Hematopoietic multipotent progenitor cell treated with erythropoietin and hydrocortisone succinate and interleukin-3 and kit ligand, for 8 days (in vitro differentiated cells): ENCODE data around the gene STX10.
A peak's percentile ranks its signal among the peaks of the same experiment; 100 is the strongest.
"Not testable (repeated sequence)": the region's sequence is repeated elsewhere in the genome, so short reads cannot be mapped to it uniquely, and the experiment has no call there.

ENCODE experiments used
- DNase-seq: peaks from one replicate; pipeline ENCODE4 v3.0.0-alpha.2; 2015

The STX10 gene, protein sequence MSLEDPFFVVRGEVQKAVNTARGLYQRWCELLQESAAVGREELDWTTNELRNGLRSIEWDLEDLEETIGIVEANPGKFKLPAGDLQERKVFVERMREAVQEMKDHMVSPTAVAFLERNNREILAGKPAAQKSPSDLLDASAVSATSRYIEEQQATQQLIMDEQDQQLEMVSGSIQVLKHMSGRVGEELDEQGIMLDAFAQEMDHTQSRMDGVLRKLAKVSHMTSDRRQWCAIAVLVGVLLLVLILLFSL

DNA sequence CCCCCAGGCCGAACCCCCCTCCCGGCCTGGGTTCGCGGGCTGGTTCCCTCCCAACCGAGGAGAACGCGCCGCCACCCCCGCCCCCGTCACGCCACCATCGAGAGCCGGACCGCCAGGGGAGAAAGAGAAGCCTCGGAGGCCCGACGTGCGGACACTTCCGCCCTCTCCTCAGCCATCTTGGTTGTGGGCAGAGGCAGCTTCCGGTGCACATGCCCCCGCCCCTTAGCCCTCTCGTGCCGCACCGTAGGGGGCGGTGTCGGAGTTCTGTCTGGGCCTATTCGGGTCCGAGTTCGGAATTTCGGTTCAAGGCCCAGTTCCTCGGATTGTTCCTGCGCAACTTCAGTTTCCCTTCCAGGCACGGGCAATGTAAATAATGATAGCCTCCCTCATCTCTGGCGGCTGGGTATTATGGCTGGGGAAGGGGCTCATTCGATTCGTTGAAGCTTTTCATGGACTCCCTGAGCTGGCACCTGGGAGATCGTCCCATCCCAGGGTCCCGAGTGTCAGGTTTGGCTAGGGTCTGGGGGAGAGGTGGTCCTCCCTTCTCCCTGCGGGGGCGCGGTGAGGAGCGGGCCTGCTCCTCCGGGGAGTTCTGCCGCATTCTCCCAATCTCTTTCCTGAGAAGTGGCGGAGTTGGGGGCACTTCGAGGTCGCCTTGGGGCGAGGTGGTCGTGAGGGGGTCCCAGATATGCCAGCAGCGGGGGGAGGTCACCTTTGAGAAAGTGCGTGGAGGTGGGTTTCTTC lies at the start of gene STX10, which contains the start of gene IER2:
Gene STX10 (minus strand): TSS at position 189 of the 744 bp plus-strand sequence. CDS start 202 bp downstream, outside the sequence.
Gene IER2 (plus strand): TSS at position 225 of the 744 bp plus-strand sequence. CDS start 2,776 bp downstream, outside the sequence.
- peak; percentile 94 for DNase-seq

DNA sequence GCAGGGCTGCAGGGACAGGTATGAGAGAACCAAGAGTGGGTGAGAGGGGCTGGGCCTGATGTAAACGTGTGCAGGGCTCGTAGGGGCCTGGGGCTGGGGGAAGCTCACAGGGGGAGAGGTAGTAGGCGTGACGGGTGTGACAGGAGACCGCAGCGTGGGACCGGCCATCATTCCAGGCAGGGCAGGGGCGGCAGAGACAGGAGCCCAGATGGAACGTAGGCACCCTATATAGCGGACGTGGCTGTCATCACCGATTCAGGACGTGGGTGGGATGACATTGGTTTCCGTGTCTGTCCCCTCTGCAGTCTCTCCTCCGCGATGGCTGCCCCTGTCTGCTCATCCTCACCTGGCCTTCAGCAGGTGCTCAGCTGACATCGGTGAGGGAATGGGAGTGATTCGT lies 48.5 kb upstream of the STX10 start:
- DNase-seq = no peak

DNA sequence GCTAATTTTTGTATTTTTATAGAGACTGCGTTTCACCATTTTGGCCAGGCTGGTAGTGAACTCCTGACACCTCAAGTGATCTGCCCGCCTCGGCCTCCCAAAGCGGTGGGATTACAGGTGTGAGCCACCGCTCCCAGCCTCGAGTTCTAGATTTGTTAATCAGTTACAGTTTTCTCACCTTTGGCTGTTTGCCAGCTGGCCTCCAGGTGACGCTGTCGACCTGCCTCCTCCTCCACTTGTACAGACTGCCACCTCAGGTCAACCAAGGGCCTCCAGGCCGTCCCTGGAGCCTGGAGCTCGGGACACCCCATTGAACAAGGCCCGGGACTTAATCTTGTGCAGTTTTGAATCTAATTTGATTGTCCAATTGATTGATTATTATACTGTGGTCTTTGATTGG lies 45.5 kb upstream of the STX10 start:
- no peak for DNase-seq

DNA sequence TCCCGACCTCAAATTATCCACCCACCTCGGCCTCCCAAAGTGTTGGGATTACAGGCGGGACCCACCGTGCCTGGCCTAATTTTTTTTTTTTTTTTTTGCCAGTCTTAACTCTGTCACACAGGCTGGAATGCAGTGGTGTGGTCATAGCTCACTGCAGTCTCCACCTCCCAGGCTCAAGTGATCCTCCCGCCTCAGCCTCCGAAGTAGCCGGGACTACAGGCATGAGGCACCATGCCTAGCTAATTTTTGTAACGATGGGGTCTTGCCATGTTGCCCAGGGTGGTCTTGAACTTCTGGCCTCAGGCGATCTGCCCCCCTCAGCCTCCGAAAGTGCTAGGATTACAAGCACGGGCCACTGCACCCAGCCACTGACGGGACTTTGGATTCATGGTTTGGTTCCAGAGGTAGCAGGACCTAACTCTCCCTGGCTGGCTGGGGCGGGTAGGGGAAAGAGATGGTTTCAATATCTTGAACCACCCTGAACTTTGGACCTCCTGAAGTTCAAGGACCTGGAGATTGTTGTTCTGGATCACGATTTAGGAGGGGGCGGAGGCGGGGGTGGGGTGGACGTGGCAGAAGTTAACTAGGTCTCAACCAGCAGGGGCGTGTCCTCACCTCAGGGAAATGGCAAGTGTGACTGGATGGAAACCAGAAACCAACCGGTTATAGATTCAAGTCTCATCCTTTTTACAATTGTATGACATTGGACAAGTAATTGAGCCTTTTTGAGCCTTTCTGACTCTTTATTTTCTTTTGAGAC lies 40.8 kb upstream of the STX10 start:
- DNase-seq = no peak

DNA sequence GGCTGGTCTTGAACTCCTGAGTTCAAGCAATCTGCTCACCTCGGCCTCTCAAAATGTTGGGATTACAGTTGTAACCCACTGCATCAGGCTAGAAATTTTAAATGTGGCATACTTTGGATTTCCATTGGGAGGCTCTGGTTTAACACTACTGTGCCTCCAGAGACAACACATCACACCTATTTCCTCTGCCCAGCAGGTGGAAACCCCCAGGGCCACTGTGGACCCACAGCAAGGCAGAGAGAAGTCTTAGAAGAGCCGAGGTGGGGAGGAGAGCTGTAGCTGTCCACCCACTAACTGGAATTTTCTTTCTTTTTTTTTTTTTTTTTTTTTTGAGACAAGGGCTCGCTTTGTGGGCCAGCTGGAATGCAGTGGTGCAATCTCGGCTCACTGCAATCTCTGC lies 39.4 kb upstream of the STX10 start:
- no peak for DNase-seq

DNA sequence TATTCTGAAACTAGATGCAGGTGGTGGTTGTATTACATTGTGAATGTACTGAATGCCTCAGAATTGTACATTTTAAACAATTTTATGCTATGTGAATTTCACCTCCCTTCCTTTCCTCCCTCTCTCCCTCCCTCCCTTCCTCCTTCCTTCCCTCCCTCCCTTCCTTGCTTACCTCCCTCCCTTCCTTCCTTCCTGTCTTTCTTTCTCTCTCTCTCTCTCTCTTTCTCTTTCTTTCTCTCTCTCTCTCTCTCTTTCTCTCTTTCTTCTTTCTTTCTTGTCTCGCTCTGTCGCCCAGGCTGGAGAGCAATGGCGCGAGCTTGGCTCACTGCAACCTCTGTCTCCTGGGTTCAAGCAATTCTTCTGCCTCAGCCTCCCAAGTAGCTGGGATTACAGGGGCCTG lies 37.2 kb upstream of the STX10 start:
- DNase-seq = no peak

DNA sequence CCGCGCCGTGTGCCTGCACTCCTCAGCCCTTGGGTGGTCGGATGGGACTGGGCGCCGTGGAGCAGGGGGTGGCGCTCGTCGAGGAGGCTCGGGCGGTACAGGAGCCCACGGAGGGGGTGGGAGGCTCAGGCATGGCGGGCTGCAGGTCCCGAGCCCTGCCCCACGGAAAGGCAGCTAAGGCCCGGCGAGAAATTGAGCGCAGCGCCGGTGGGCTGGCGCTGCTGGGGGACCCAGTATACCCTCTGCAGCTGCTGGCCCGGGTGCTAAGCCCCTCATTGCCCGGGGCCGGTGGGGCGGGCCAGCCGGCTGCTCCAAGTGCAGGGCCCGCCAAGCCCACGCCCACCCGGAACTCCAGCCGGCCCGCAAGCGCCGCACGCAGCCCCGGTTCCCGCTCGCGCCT lies 36.5 kb upstream of the STX10 start:
- DNase-seq = not testable (repeated sequence)

DNA sequence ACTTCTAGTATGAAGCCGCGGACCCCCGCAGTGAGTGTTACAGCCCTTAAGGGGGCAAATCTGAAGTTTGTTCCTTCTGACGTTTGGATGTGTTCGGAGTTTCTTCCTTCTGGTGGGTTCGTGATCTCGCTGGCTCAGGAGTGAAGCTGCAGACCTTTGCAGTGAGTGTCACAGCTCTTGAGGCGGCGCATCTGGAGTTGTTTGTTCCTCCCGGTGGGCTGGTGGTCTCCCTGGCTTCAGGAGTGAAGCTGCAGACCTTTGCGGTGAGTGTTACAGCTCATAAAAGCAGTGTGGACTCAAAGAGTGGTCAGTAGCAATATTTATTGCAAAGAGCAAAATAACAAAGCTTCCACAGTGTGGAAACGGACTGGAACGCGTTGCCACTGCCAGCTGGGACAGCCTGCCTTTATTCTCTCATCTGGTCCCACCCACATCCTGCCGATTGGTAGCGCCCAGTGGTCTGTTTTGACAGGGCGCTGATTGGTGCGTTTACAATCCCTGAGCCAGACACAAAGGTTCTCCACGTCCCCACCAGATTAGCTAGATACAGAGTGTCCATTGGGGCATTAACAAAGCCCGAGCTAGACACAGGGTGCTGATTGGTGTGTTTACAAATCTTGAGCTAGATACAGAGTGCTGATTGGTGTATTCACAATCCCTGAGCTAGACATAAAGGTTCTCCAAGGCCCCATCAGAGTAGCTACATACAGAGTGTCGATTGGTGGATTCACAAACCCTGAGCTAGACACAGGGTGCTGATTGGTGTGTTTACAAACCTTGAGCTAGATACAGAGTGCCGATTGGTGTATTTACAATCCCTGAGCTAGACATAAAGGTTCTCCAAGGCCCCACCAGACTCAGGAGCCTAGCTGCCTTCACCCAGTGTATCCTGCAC lies 35.8 kb upstream of the STX10 start:
- DNase-seq = not testable (repeated sequence)

DNA sequence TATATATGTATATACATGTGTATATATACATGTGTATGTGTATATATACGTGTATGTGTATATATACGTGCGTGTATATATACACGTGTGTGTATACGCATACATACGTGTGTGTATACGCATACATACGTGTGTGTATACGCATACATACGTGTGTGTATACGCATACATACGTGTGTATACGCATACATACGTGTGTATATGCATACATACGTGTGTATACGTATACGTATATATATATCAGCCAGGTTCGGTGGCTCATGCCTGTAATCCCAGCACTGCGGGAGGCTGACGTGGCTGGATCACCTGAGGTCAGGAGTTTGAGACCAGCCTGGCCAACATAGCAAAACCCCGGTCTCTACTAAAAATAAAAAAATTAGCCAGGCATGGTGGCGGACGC lies 34.8 kb upstream of the STX10 start:
- DNase-seq = not testable (repeated sequence)

DNA sequence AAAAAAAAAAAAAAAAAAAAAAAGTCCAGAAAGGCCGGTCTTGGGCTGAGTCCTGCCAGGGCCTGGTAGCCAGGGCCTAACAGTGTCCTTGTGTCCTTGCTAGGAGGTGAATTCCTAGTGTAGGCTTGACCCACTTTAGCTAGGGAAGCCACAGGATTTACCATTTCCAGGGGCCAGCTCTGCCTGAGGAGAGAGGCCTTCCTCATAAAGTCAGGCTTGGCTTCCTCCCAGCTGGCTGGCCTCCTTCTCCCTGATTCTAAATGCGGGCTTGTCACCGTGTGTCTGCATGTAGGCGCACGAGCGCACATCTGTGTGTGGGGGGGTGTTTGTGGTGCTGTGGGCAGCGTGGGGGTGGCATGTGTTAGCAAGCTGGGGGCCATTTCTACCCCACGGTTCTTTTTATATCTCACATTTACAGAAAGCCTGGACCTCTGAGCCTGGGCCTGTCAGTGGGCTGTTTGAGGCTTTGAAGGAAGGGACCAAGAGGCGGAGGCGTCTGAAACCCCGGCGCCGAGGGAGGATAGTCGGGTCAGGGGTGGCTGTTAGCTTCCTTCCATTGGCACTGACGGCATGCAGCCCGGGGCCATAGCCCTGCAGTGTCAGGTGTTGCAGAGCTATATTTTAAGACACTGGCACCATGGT lies 31.7 kb upstream of the STX10 start:
- peak; percentile 28 for DNase-seq

DNA sequence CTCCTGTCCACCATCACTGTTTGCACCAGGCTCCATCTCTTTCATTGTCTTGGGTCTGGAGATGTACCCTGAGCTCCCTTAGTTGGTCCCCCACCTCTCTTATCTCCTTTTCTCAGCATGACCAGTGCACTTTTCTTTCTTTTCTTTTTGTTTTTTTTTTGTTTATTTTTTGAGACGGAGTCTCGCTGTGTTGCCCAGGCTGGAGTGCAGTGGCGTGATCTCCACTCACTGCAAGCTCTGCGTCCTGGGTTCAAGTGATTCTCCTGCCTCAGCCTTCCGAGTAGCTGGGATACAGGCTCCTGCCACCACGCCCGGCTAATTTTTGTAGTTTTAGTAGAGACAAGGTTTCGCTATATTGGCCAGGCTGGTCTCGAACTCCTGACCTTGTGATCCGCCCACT lies 28.1 kb upstream of the STX10 start:
- not testable (repeated sequence) for DNase-seq

DNA sequence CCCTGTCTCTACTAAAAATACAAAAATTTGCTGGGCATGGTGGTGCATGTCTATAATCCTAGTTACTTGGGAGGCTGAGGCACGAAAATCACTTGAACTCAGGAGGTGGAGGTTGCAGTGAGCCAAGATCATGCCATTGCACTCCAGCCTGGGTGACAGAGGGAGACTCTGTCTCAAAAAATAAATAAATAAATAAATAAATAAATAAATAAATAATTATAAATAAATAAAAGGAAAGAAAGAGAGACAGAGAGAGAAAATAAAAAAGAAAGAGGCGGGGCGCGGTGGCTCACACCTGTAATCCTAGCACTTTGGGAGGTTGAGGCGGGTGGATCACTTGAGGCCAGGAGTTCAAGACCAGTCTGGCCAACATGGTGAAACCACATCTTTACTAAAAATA lies 27.4 kb upstream of the STX10 start:
- not testable (repeated sequence) for DNase-seq

DNA sequence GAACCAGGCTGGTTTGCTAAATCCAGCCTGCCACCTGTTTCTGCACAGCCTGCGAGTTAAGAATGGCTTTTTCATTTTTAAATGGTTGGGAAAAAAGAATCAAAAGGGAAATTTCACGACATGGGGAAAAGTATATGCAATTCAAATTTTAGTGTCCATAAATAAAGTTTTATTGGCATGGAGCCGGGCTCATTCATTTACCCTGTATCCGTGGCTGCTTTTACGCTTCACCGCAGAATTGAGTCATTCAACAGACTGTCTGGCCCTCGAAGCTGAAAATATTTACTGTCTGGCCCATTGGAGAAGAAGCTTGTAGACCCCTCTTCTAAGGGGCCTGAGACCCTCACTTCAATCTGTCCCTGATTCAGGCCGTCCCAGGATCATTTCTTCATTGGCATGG lies 26.2 kb upstream of the STX10 start:
- no peak for DNase-seq

DNA sequence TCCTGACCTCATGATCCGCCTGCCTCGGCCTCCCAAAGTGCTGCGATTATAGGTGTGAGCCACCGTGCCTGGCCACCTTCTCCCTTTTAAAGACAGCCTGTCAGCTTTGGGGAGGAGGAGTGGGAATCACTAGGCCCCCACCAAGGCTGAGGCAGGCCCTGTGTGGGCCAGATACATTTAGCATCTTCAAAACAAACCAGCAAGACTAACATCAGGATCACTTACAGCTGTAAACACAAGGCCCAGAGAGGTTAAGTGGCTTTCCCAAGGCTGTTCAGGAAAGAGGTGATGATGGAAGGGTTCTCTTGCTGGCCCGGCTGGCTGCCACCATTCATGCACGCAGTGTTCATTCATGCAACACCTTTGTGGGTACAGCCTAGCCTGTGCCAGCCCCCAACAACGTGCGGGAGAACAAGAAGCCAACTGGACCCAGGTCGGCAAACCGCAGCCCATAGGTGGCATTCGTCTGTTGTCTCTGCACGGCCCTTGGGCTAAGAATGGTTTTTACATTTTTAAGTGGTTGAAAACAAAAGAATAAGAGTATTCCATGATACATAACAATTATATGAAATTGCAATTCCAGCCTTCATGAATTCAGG lies 23.1 kb upstream of the STX10 start:
- no peak for DNase-seq

DNA sequence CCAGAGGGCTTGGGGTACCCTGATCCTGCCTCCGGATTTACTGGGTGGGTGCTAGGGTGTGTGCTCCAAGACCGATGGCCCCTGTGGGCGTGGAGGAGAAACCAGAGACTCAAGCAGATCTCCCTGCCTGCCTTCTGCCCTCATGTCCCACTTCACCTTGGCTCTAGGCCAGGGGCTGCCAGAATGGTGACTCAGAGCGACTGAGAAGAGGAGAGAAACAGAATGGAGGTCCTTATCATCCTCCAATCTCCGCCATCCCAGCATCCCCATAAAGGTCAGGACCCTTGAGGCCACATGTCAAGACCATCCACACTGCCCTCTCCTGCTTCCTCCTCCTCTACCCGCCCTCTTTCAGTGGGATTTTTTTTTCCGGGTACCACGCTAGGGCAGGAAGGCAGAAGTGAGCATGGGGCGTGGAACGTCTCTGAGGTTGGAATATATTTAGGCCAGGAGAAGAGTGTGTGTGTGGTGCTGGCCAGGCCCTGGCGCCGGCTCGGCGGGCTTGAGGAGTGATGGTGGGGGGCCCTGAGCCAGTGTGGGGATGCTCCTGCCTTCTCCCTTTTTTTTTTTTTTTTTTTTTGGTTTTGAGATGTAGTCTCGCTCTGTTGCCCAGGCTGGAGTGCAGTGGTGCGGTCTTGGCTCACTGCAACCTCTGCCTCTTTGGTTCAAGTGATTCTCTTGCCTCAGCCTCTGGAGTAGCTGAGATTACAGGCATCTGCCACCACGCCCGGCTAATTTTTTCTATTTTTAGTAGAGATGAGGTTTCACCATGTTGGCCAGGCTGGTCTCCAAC lies 22.4 kb upstream of the STX10 start:
- peak; percentile 81 for DNase-seq

DNA sequence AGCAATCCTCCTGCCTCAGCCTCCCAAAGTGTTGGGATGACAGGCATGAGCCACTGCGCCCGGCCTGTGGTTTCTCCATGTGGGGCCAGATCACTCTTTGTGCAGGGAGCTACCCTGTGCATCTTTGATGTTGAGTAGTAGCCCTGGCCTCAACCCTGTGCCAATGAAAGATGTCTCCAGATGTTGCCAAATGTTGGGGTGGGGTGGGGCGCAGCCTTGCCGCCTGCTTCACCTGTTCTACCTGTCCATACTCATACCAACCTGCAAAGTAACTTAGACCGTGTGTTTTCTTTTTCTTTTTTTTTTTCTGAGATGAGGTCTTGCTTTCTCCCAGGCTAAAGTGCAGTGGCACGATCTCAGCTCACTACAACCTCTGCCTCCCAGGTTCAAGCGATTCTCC lies 21.0 kb upstream of the STX10 start:
- no peak for DNase-seq

DNA sequence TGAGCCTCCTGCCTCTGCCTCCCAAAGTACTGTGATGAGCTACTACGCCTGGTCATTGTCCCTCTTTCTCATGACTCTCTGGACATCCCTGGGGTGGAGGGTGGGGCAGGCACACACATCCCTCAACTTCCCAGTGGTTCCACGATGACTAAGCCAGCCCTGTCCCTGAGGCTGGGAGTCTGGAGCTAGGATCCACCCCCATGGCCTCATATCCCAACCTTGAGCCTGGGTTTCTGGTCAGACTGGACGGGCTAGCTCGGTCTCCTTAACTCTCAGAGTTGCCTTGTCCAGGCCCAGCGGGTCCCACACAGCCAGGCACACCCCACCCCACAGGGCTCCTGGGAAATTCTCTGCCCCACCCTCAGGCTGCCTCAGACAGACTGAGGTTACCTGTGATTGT lies 19.6 kb upstream of the STX10 start:
- DNase-seq = no peak

DNA sequence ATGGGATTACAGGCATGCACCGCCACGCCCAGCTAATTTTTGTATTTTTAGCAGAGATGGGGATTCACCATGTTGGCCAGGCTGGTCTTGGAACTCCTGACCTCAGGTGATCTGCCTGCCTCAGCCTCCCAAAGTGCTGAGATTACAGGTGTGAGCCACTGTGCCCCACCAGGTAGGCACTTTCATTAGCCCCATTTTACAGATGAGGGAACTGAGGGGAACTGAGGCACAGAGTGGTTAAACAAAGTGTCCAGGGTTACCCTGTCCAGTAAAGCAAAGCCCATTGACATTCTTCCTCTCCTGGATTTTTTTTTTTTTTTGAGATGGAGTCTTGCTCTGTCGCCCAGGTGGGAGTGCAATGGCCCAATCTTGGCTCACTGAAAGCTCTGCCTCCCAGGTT lies 16.0 kb upstream of the STX10 start:
- not testable (repeated sequence) for DNase-seq

DNA sequence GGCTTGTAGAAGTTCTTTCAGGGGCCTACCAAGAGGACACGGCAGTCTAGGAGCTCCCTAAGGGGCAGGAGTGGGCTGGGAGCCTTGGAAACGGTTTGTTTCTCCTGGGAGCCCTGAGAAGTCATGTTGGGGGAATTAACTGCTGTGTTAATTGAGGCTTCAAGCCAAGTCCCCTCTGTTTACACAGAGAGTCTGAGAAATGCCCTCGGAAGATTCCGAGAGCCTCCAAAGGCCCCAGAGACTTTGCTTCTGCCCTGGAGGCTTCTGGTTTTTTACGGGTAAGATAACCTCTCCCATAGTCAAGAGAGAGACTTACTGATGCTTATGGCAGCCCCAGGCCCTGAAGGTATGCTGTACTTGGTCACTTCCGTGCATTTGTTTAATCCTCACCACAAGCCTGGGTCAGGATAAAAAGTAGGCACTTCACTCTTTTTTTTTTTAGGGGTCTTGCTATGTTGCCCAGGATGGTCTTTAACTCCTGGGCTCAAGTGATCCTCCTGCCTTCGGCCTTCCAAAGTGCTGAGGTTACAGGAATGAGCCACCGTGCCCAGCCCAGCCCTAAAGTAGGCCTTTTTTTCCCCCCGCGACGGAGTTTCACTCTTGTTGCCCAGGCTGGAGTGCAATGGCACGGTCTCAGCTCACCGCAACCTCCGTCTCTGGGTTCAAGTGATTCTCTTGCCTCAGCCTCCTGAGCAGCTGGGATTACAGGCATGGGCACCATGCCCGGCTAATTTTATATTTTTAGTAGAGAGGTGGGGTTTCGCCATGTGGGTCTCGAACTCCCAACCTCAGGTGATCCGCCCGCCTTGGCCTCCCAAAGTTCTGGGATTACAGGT lies 15.2 kb upstream of the STX10 start:
- DNase-seq = no peak
